Pancreas (tissue), 10 donors: ENCODE results near the gene ZNF385C. TPM values are rescaled to one million over a fixed set of nuclear protein-coding genes. Genes with fewer than 3 reads are reported as not detected.

Experiments used
- ATAC-seq, 4 donors: fragments of 200-7000 bp; cut with Tn5 transposase; one replicate each; pipeline versions ENCODE4 v1.8.0 to v1.9.1; 2020; ENCODE audit warnings: mild to moderate bottlenecking in 4 of 4, moderate library complexity in 4 of 4
- DNase-seq, 6 donors: peaks; one replicate each; pipeline ENCODE4 v3.0.0-alpha.2; 2020
- FAIRE-seq: peaks from 2 replicates; lab custom pipeline; 2012; peaks lifted over from hg19 to GRCh38; lab: Jason Lieb, UNC
- H3K27ac ChIP-seq, 4 donors: fragments of 200-600 bp; sonication (generic); 1 replicate in 3 of 4; 2 replicates in 1 of 4; pipeline versions ENCODE4 v1.5.0 to v1.8.0; 2020
- H3K27me3 ChIP-seq, 4 donors: fragments of 200-600 bp; one replicate each; pipeline ENCODE4 v1.8.0; 2021
- H3K36me3 ChIP-seq, 3 donors: fragments of 200-600 bp; sonication (generic) in 1 of 3; one replicate each; pipeline versions ENCODE4 v1.5.0 to v1.8.0; 2020 to 2021
- H3K4me1 ChIP-seq, 3 donors: fragments of 200-600 bp; one replicate each; pipeline ENCODE4 v1.8.0; 2021
- H3K4me3 ChIP-seq, 4 donors: fragments of 200-600 bp; sonication (generic) in 2 of 4; one replicate each; pipeline versions ENCODE4 v1.5.0 to v1.8.0; 2020 to 2021
- H3K9me3 ChIP-seq, 4 donors: fragments of 200-600 bp; one replicate each; pipeline ENCODE4 v1.8.0; 2021
- CTCF ChIP-seq, 4 donors: fragments of 200-600 bp; sonication (generic) in 3 of 4; IDR thresholded peaks; one replicate each; pipeline versions ENCODE4 v1.5.0 to v1.8.0; 2021; ENCODE audit warnings: antibody characterized with exemption in 4 of 4
- WGBS, 2 donors: extraction: QIAGEN DNeasy Blood & Tissue Kit; methylation state at CpG; one replicate each; pipeline ENCODE4 v1.1.7; 2013; 5-methylcytosine and 5-hydroxymethylcytosine counted together
- intact Hi-C, 3 donors: fragments of 100-400 bp; cut with DNase I; formaldehyde crosslinking; loops; one replicate each; pipeline versions ENCODE4 v1.11.1 to v1.14.2; 2022
- polyA plus RNA-seq, 2 donors: library from polyadenylated mRNA; stranded (reverse); fragments of 200-250 nt; gene quantifications; one replicate each; pipeline ENCODE4 v1.2.3, GENCODE V29; 2013
- total RNA-seq, 6 donors: library from RNA; stranded (reverse); fragmentation: NEBNext Ultra II Directional in 4 of 6; extraction: Animal tissue kit (Norgen Biotek cat#: 25700) in 4 of 6; gene quantifications; one replicate each; pipeline versions ENCODE4 v1.2.1 to v1.2.4, GENCODE V29; 2021 to 2023
- donor health status: healthy with polysubstance abuse.
- donor health status: DM: no; HTN: no; CAD: no; lungs with moderate emphysema.
- donor health status: DM: no; HTN: no; CAD: no.
- donor health status: control.
- donor health status: control.
- donor health status: Bipolar disorder and iron deficiency.
- donor health status: DM: yes; HTN: yes; CAD: no.
- donor health status: DM: no; HTN: no; CAD: no.
- donor health status: DM: no; HTN: no; CAD: no.
- donor health status: DM: yes; HTN: yes; CAD: no.

The ZNF385C gene
- total and polyA plus RNA-seq, 8 donors, result 0.67 to 2.6 (median 1.6) TPM

GRCh38 chr17:42117397-42118125, 19.3 kb upstream of the ZNF385C start:
- no peak overlapping the region for H3K27ac ChIP-seq
- no peak overlapping the region for H3K4me3 ChIP-seq
- H3K9me3 ChIP-seq, result no peaks in the 10 kb centered on the region
- intact Hi-C loops, result loop anchor here in 2 of 3 donors (5.0 to 10.0 kb wide), 3 partner anchors 93 to 153 kb away; partner anchors contain the start of genes NKIRAS2 (in 2 of the 2) and CNP (in 1 of the 2)
- TF ChIP-seq CTCF (IDR thresholded peaks at IDR 0.05), result no peak
- WGBS, 2 donors, result 78 to 86% methylated on average over 30 of the region's 30 CpGs
- FAIRE-seq (no peak), DNase-seq (peak in 1 of 6 donors; percentile 47), ATAC-seq (no peak)
- peaks cover 15 to 24% (median 21%) of the 10 kb centered on the region in 3 donors for H3K4me1 ChIP-seq
- no peaks in the 10 kb centered on the region for H3K27me3 ChIP-seq
- peaks cover 0 to 4% (median 0%) of the 10 kb centered on the region in 3 donors for H3K36me3 ChIP-seq

DNA sequence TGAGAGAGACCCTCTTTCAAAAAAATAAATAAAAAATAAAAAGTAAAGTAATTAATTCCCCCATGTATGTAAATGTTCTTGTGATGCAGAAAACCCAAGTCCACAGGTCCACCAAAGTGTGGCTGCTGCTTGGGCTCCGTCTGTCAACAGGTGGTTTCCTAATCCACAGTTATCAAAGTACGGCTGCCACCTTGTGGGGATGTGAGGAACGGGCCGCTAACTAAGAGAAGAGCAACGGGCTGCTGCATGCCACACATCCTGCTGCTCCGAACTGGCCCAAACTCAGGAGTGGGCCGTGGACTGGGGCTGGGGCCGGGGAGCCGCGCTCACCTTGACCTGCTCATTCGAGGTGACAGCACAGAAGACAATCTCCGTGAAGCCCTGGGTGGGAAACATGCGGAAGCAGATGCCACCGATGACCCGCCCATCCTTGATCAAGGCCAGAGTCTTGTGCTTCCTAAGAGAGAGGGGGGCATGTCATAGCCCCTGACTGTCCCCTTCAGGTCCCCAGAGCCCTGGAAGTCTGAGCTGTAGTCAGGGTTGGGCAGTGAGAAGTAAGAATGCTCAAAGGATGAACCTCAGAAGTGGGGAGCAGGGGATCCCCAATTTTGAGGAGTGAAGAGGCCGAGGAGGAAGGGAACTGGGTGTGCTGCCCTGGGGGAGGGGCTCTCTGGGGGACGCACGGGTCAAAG, 18.6 kb upstream of the ZNF385C start:
- DNase-seq (peak; percentile 77 to 91 (median 84)), ATAC-seq (peak; percentile 41 to 64 (median 60)), FAIRE-seq (no peak)
- no peak overlapping the region for H3K27ac ChIP-seq
- TF ChIP-seq CTCF (IDR thresholded peaks at IDR 0.05), result peak; percentile 49 to 81 (median 65)
- peaks cover 0 to 4% (median 0%) of the 10 kb centered on the region in 3 donors for H3K36me3 ChIP-seq
- H3K4me1 ChIP-seq, result peaks cover 12 to 23% (median 17%) of the 10 kb centered on the region in 3 donors
- intact Hi-C loops, result loop anchor here in 2 of 3 donors (5.0 to 10.0 kb wide), 3 partner anchors 92 to 152 kb away; partner anchors contain the start of genes NKIRAS2 (in 2 of the 2) and CNP (in 1 of the 2)
- H3K4me3 ChIP-seq, result no peak overlapping the region
- no peaks in the 10 kb centered on the region for H3K27me3 ChIP-seq
- 24 to 26% methylated on average over 18 of the region's 18 CpGs for WGBS, 2 donors
- no peaks in the 10 kb centered on the region for H3K9me3 ChIP-seq

DNA sequence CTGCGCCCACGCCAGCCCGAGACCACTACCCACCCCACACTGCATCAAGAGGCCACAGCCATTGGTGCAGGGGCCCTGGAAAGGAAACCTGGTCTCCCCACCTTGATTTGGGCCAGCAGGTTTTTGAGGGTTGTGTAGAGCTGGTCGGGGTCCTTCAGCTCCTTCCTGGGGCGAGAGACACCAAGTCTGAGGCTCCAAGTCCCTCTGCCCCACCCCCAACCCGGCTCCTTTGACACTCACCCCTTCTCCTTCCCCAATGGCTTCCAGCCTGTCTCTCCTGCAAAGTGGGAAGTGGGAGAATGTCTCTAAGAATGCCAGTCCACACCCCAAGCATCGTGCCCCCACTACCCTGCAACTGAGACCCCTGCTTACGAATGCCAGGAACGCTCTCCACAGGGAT, 15.8 kb upstream of the ZNF385C start:
- Histone ChIP-seq H3K4me3 (no peak overlapping the region), H3K4me1 (peaks cover 6 to 21% (median 15%) of the 10 kb centered on the region in 3 donors), H3K36me3 (peaks cover 0 to 4% (median 0%) of the 10 kb centered on the region in 3 donors), H3K27ac (no peak overlapping the region), H3K27me3 (no peaks in the 10 kb centered on the region), H3K9me3 (no peaks in the 10 kb centered on the region)
- ATAC-seq (no peak), DNase-seq (no peak), FAIRE-seq (no peak)
- no peak for TF ChIP-seq CTCF (IDR thresholded peaks at IDR 0.05)
- intact Hi-C loops, result loop anchor here in 2 of 3 donors (5.0 to 10.0 kb wide), 3 partner anchors 89 to 152 kb away; partner anchors contain the start of genes CNP (in 1 of the 2) and NKIRAS2 (in 1 of the 2)
- WGBS, 2 donors, result 91 to 94% methylated on average over 9 of the region's 9 CpGs

DNA sequence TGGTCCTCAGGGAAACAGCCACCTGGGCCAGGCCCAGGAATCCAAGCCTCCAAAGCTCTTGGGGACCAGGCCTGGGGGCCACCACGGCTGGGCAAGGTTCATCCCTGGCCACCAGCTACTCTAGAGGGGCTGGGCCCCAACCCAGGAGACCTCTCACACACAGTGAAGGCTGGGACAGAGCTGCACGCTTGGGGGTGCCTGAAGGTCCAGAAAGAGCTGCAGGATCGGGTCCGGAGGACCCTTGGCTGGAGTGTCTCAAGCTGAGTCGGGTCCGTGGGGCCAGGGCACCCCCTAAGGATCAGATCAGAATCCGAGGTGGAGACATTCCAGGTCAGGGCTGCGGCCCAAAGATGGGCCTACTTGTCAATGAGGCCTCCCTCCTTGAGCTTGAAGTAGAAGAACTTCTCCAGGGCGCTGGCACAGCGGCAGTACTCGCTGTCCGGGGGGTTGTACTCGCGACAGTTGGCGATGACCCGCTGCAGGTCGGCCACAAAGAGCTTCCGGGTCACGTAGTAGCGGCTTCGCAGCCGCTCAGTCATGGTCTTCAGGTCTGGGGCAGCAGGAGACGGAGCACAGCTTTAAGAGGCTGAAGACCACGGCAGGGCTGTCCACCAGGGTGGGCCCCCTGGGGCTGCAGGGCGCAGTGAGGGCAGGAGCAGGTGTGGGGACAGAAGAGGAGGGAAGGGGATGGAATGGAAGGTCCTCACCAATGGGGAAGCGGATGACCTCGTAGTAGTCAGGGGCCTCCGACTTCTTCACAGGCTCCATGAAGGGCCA, 15.2 kb upstream of the ZNF385C start:
- H3K4me3 ChIP-seq, result peak overlapping the region in 1 of 4 donors; percentile 44
- H3K27ac ChIP-seq, result peak overlapping the region; percentile 63 to 85 (median 76)
- H3K9me3 ChIP-seq, result no peaks in the 10 kb centered on the region
- intact Hi-C loops, result loop anchor here in 2 of 3 donors (5.0 to 10.0 kb wide), 3 partner anchors 89 to 151 kb away; partner anchors contain the start of genes CNP (in 1 of the 2) and NKIRAS2 (in 1 of the 2)
- H3K27me3 ChIP-seq, result no peaks in the 10 kb centered on the region
- ATAC-seq (no peak), FAIRE-seq (no peak), DNase-seq (peak in 2 of 6 donors; percentile 45 to 67)
- WGBS, 2 donors, result 83 to 87% methylated on average over 28 of the region's 28 CpGs
- peaks cover 0 to 4% (median 0%) of the 10 kb centered on the region in 3 donors for H3K36me3 ChIP-seq
- H3K4me1 ChIP-seq, result peaks cover 6 to 21% (median 15%) of the 10 kb centered on the region in 3 donors
- no peak for TF ChIP-seq CTCF (IDR thresholded peaks at IDR 0.05)
